ENCODE results near the gene COL5A1.

DNA sequence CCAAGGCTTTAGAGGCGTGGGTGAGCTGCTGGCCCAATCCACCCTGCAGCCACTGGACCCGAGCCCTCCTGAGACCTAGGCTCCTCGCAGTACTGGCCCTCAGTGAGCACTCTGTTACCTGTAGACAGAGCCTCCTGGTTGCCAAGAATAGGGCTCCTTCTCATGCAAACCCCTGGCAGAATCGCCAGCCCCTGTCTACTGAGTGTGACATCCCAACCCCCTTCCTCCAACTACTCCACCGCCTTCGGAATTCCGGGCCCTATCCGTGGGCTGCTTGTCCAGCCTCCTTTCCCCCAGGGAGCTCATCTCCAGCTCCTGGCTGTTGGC is 23.8 kb upstream of the COL5A1 start:
- TF ChIP-seq, protein P1, sequence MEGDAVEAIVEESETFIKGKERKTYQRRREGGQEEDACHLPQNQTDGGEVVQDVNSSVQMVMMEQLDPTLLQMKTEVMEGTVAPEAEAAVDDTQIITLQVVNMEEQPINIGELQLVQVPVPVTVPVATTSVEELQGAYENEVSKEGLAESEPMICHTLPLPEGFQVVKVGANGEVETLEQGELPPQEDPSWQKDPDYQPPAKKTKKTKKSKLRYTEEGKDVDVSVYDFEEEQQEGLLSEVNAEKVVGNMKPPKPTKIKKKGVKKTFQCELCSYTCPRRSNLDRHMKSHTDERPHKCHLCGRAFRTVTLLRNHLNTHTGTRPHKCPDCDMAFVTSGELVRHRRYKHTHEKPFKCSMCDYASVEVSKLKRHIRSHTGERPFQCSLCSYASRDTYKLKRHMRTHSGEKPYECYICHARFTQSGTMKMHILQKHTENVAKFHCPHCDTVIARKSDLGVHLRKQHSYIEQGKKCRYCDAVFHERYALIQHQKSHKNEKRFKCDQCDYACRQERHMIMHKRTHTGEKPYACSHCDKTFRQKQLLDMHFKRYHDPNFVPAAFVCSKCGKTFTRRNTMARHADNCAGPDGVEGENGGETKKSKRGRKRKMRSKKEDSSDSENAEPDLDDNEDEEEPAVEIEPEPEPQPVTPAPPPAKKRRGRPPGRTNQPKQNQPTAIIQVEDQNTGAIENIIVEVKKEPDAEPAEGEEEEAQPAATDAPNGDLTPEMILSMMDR (conservative IDR thresholded peaks at IDR 0.05 in 1 of 2, IDR thresholded peaks at IDR 0.05 in 1 of 2; ENCODE audit: low read depth in 1 of 2, low read length in 2 of 2), result no peak
- no peak for TF ChIP-seq EZH2 (IDR thresholded peaks at IDR 0.05; ENCODE audit: low read length, missing control alignments)

Data from fibroblast of lung (primary cell).